GM12891 (cell line): ENCODE data around the gene TKTL2.
"Not testable (repeated sequence)": the region's sequence is repeated elsewhere in the genome, so short reads cannot be mapped to it uniquely, and the experiment has no call there.

Experiments
- POLR2A ChIP-seq: IDR thresholded peaks from 2 replicates; pipeline ENCODE4 v1.6.1; 2011; ENCODE audit warnings: low read depth, low read length, control low read depth
- POLR2AphosphoS5 ChIP-seq: IDR thresholded peaks from 2 replicates; pipeline ENCODE4 v1.6.1; 2011; ENCODE audit warnings: low read depth, low read length, control low read depth
- TAF1 ChIP-seq: IDR thresholded peaks from 2 replicates; pipeline ENCODE4 v1.6.1; 2011; ENCODE audit warnings: low read depth, low read length, control low read depth

GRCh38 chr4:163447023-163447422, 26.5 kb downstream of the TKTL2 start:
- not testable (repeated sequence) for TF ChIP-seq POLR2AphosphoS5, POLR2A, TAF1
